ENCODE measurements around the gene IGFN1.

DNA sequence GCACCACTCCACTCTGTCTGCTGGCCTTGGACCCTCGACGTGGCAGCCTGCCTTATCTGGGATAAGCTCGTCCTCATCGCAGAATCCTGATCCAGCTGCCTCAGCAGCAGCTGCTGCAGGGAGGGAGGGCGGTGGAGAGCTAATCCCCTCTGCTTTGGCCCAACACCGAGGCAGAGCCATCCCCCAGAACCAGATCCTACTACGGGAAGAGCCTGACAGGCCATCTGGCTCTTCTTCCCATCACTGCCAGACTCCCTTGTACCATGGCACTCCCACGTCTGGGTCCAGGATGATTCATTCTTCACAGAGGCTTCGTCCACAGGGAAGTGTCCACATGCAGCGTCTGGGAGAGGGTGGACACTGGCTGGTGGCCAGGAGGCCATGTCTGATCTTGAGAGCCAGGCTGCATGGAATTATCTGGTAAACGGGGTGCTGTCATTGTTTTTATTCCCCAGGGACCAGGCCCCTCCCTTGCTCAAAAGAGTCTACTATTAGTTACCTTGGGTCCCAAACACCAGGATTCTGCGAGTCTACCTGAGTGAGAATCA, 78.1 kb downstream of the IGFN1 start:
- TF ChIP-seq, protein P1, sequence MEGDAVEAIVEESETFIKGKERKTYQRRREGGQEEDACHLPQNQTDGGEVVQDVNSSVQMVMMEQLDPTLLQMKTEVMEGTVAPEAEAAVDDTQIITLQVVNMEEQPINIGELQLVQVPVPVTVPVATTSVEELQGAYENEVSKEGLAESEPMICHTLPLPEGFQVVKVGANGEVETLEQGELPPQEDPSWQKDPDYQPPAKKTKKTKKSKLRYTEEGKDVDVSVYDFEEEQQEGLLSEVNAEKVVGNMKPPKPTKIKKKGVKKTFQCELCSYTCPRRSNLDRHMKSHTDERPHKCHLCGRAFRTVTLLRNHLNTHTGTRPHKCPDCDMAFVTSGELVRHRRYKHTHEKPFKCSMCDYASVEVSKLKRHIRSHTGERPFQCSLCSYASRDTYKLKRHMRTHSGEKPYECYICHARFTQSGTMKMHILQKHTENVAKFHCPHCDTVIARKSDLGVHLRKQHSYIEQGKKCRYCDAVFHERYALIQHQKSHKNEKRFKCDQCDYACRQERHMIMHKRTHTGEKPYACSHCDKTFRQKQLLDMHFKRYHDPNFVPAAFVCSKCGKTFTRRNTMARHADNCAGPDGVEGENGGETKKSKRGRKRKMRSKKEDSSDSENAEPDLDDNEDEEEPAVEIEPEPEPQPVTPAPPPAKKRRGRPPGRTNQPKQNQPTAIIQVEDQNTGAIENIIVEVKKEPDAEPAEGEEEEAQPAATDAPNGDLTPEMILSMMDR (IDR thresholded peaks at IDR 0.05; ENCODE audit: low read depth, low read length): no peak
- TF ChIP-seq POLR2A (IDR thresholded peaks at IDR 0.05; ENCODE audit: extremely low read depth, insufficient read length) (no peak), MYC (IDR thresholded peaks at IDR 0.05; ENCODE audit: low read depth, low read length) (no peak)
- TF ChIP-seq, protein P2, sequence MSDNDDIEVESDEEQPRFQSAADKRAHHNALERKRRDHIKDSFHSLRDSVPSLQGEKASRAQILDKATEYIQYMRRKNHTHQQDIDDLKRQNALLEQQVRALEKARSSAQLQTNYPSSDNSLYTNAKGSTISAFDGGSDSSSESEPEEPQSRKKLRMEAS (IDR thresholded peaks at IDR 0.05; ENCODE audit: low read depth, low read length): no peak

Data from NB4 (cell line).